ENCODE data around the gene DLGAP1.
"Not testable (repeated sequence)": the region's sequence is repeated elsewhere in the genome, so short reads cannot be mapped to it uniquely, and the experiment has no call there.

DLGAP1 gene

GRCh38 chr18:4074647-4075046 is 380.5 kb downstream of the DLGAP1 start:
- no peak overlapping the region for H3K27ac ChIP-seq (ENCODE audit: low read depth, low read length)
- no peaks in the 10 kb centered on the region for H3K4me1 ChIP-seq (ENCODE audit: control insufficient read depth in 1 of 2, insufficient read depth in 2 of 2, low read length in 2 of 2)
- no peaks in the 10 kb centered on the region for H3K9me3 ChIP-seq (ENCODE audit: control insufficient read depth in 1 of 2, low read length in 2 of 2)
- no peak overlapping the region for H3K4me3 ChIP-seq (ENCODE audit: low read depth in 1 of 2, low read length in 2 of 2)
- H3K36me3 ChIP-seq (ENCODE audit: control insufficient read depth in 1 of 2, insufficient read depth in 2 of 2, low read length in 2 of 2): no peaks in the 10 kb centered on the region
- H3K9ac ChIP-seq (ENCODE audit: low read depth in 1 of 2, low read length in 2 of 2): no peak overlapping the region
- no peaks in the 10 kb centered on the region for H3K27me3 ChIP-seq (ENCODE audit: control insufficient read depth in 1 of 2, insufficient read depth in 2 of 2, low read length in 2 of 2)

GRCh38 chr18:4069183-4069582 is 385.9 kb downstream of the DLGAP1 start:
- no peaks in the 10 kb centered on the region for H3K36me3 ChIP-seq (ENCODE audit: control insufficient read depth in 1 of 2, insufficient read depth in 2 of 2, low read length in 2 of 2)
- H3K9me3 ChIP-seq (ENCODE audit: control insufficient read depth in 1 of 2, low read length in 2 of 2): no peaks in the 10 kb centered on the region

GRCh38 chr18:4068552-4069158 is 386.5 kb downstream of the DLGAP1 start:
- Histone ChIP-seq H3K36me3 (ENCODE audit: control insufficient read depth in 1 of 2, insufficient read depth in 2 of 2, low read length in 2 of 2) (no peaks in the 10 kb centered on the region), H3K9ac (ENCODE audit: low read depth in 1 of 2, low read length in 2 of 2) (no peak overlapping the region), H3K9me3 (ENCODE audit: control insufficient read depth in 1 of 2, low read length in 2 of 2) (no peaks in the 10 kb centered on the region), H3K27me3 (ENCODE audit: control insufficient read depth in 1 of 2, insufficient read depth in 2 of 2, low read length in 2 of 2) (no peaks in the 10 kb centered on the region), H3K27ac (ENCODE audit: low read depth, low read length) (no peak overlapping the region), H3K4me3 (ENCODE audit: low read depth in 1 of 2, low read length in 2 of 2) (no peak overlapping the region), H3K4me1 (ENCODE audit: control insufficient read depth in 1 of 2, insufficient read depth in 2 of 2, low read length in 2 of 2) (no peaks in the 10 kb centered on the region)

More at GRCh38 chr18:4069183-4069582, 385.9 kb downstream of the DLGAP1 start:
- Histone ChIP-seq H3K9ac (ENCODE audit: low read depth in 1 of 2, low read length in 2 of 2) (no peak overlapping the region), H3K27ac (ENCODE audit: low read depth, low read length) (no peak overlapping the region), H3K4me1 (ENCODE audit: control insufficient read depth in 1 of 2, insufficient read depth in 2 of 2, low read length in 2 of 2) (no peaks in the 10 kb centered on the region), H3K4me3 (ENCODE audit: low read depth in 1 of 2, low read length in 2 of 2) (no peak overlapping the region), H3K27me3 (ENCODE audit: control insufficient read depth in 1 of 2, insufficient read depth in 2 of 2, low read length in 2 of 2) (no peaks in the 10 kb centered on the region)

- no peak overlapping the region for H3K27ac ChIP-seq (ENCODE audit: low read depth, low read length)
- no peaks in the 10 kb centered on the region for H3K27me3 ChIP-seq (ENCODE audit: control insufficient read depth in 1 of 2, insufficient read depth in 2 of 2, low read length in 2 of 2)
- no peaks in the 10 kb centered on the region for H3K4me1 ChIP-seq (ENCODE audit: control insufficient read depth in 1 of 2, insufficient read depth in 2 of 2, low read length in 2 of 2)
- H3K9ac ChIP-seq (ENCODE audit: low read depth in 1 of 2, low read length in 2 of 2): no peak overlapping the region
- no peaks in the 10 kb centered on the region for H3K36me3 ChIP-seq (ENCODE audit: control insufficient read depth in 1 of 2, insufficient read depth in 2 of 2, low read length in 2 of 2)
- H3K4me3 ChIP-seq (ENCODE audit: low read depth in 1 of 2, low read length in 2 of 2): no peak overlapping the region
- H3K9me3 ChIP-seq (ENCODE audit: control insufficient read depth in 1 of 2, low read length in 2 of 2): peaks cover 7 to 15% of the 10 kb centered on the region in 2 donors
These were observed 391.6 kb downstream of the DLGAP1 start for GRCh38 chr18:4063545-4063944.

- H3K27me3 ChIP-seq (ENCODE audit: control insufficient read depth in 1 of 2, insufficient read depth in 2 of 2, low read length in 2 of 2): no peaks in the 10 kb centered on the region
- H3K36me3 ChIP-seq (ENCODE audit: control insufficient read depth in 1 of 2, insufficient read depth in 2 of 2, low read length in 2 of 2): no peaks in the 10 kb centered on the region
- no peak overlapping the region for H3K9ac ChIP-seq (ENCODE audit: low read depth in 1 of 2, low read length in 2 of 2)
- peaks cover 0 to 5% of the 10 kb centered on the region in 2 donors for H3K4me1 ChIP-seq (ENCODE audit: control insufficient read depth in 1 of 2, insufficient read depth in 2 of 2, low read length in 2 of 2)
- peaks cover 7 to 15% of the 10 kb centered on the region in 2 donors for H3K9me3 ChIP-seq (ENCODE audit: control insufficient read depth in 1 of 2, low read length in 2 of 2)
- no peak overlapping the region for H3K4me3 ChIP-seq (ENCODE audit: low read depth in 1 of 2, low read length in 2 of 2)
- no peak overlapping the region for H3K27ac ChIP-seq (ENCODE audit: low read depth, low read length)
These were observed 394.5 kb downstream of the DLGAP1 start for GRCh38 chr18:4060427-4061281.

GRCh38 chr18:4058179-4058578 is 396.9 kb downstream of the DLGAP1 start:
- Histone ChIP-seq H3K9ac (ENCODE audit: low read depth in 1 of 2, low read length in 2 of 2) (no peak overlapping the region), H3K4me3 (ENCODE audit: low read depth in 1 of 2, low read length in 2 of 2) (no peak overlapping the region), H3K4me1 (ENCODE audit: control insufficient read depth in 1 of 2, insufficient read depth in 2 of 2, low read length in 2 of 2) (peaks cover 0 to 5% of the 10 kb centered on the region in 2 donors), H3K27ac (ENCODE audit: low read depth, low read length) (no peak overlapping the region), H3K27me3 (ENCODE audit: control insufficient read depth in 1 of 2, insufficient read depth in 2 of 2, low read length in 2 of 2) (no peaks in the 10 kb centered on the region), H3K36me3 (ENCODE audit: control insufficient read depth in 1 of 2, insufficient read depth in 2 of 2, low read length in 2 of 2) (no peaks in the 10 kb centered on the region), H3K9me3 (ENCODE audit: control insufficient read depth in 1 of 2, low read length in 2 of 2) (peaks cover 7 to 15% of the 10 kb centered on the region in 2 donors)

GRCh38 chr18:4040391-4041092 is 414.6 kb downstream of the DLGAP1 start:
- Histone ChIP-seq H3K27ac (ENCODE audit: low read depth, low read length) (no peak overlapping the region), H3K36me3 (ENCODE audit: control insufficient read depth in 1 of 2, insufficient read depth in 2 of 2, low read length in 2 of 2) (no peaks in the 10 kb centered on the region), H3K9ac (ENCODE audit: low read depth in 1 of 2, low read length in 2 of 2) (no peak overlapping the region), H3K27me3 (ENCODE audit: control insufficient read depth in 1 of 2, insufficient read depth in 2 of 2, low read length in 2 of 2) (peaks cover 0 to 2% of the 10 kb centered on the region in 2 donors), H3K9me3 (ENCODE audit: control insufficient read depth in 1 of 2, low read length in 2 of 2) (no peaks in the 10 kb centered on the region), H3K4me1 (ENCODE audit: control insufficient read depth in 1 of 2, insufficient read depth in 2 of 2, low read length in 2 of 2) (no peaks in the 10 kb centered on the region), H3K4me3 (ENCODE audit: low read depth in 1 of 2, low read length in 2 of 2) (no peak overlapping the region)

GRCh38 chr18:4035521-4035920 is 419.6 kb downstream of the DLGAP1 start:
- H3K4me3 ChIP-seq (ENCODE audit: low read depth in 1 of 2, low read length in 2 of 2): no peak overlapping the region
- H3K9me3 ChIP-seq (ENCODE audit: control insufficient read depth in 1 of 2, low read length in 2 of 2): no peaks in the 10 kb centered on the region
- H3K4me1 ChIP-seq (ENCODE audit: control insufficient read depth in 1 of 2, insufficient read depth in 2 of 2, low read length in 2 of 2): no peaks in the 10 kb centered on the region
- H3K27me3 ChIP-seq (ENCODE audit: control insufficient read depth in 1 of 2, insufficient read depth in 2 of 2, low read length in 2 of 2): peaks cover 0 to 2% of the 10 kb centered on the region in 2 donors
- H3K27ac ChIP-seq (ENCODE audit: low read depth, low read length): no peak overlapping the region
- H3K36me3 ChIP-seq (ENCODE audit: control insufficient read depth in 1 of 2, insufficient read depth in 2 of 2, low read length in 2 of 2): no peaks in the 10 kb centered on the region
- H3K9ac ChIP-seq (ENCODE audit: low read depth in 1 of 2, low read length in 2 of 2): no peak overlapping the region

- not testable (repeated sequence) for H3K9me3 ChIP-seq (ENCODE audit: control insufficient read depth in 1 of 2, low read length in 2 of 2); H3K27ac ChIP-seq (ENCODE audit: low read depth, low read length); H3K4me1 ChIP-seq (ENCODE audit: control insufficient read depth in 1 of 2, insufficient read depth in 2 of 2, low read length in 2 of 2); H3K9ac ChIP-seq (ENCODE audit: low read depth in 1 of 2, low read length in 2 of 2); H3K36me3 ChIP-seq (ENCODE audit: control insufficient read depth in 1 of 2, insufficient read depth in 2 of 2, low read length in 2 of 2); H3K4me3 ChIP-seq (ENCODE audit: low read depth in 1 of 2, low read length in 2 of 2); H3K27me3 ChIP-seq (ENCODE audit: control insufficient read depth in 1 of 2, insufficient read depth in 2 of 2, low read length in 2 of 2)
These were observed 420.3 kb downstream of the DLGAP1 start for GRCh38 chr18:4034815-4035214.

GRCh38 chr18:4026542-4026941 is 428.6 kb downstream of the DLGAP1 start:
- Histone ChIP-seq H3K4me3 (ENCODE audit: low read depth in 1 of 2, low read length in 2 of 2) (no peak overlapping the region), H3K9me3 (ENCODE audit: control insufficient read depth in 1 of 2, low read length in 2 of 2) (no peaks in the 10 kb centered on the region), H3K36me3 (ENCODE audit: control insufficient read depth in 1 of 2, insufficient read depth in 2 of 2, low read length in 2 of 2) (no peaks in the 10 kb centered on the region), H3K27ac (ENCODE audit: low read depth, low read length) (no peak overlapping the region), H3K27me3 (ENCODE audit: control insufficient read depth in 1 of 2, insufficient read depth in 2 of 2, low read length in 2 of 2) (no peaks in the 10 kb centered on the region), H3K4me1 (ENCODE audit: control insufficient read depth in 1 of 2, insufficient read depth in 2 of 2, low read length in 2 of 2) (no peaks in the 10 kb centered on the region), H3K9ac (ENCODE audit: low read depth in 1 of 2, low read length in 2 of 2) (no peak overlapping the region)

Data from duodenal mucosa (tissue), 2 donors.